Panc1 (cell line): ENCODE measurements around the gene AMOTL1.

Experiments
- SIN3A ChIP-seq: IDR thresholded peaks from 2 replicates; pipeline ENCODE4 v1.6.1; 2012; ENCODE audit warnings: low read depth, mild to moderate bottlenecking, low read length, moderate library complexity, borderline replicate concordance; ENCODE audit not compliant: insufficient read depth
- TF ChIP-seq, protein P1 (sequence below): fragments of 450-650 bp; IDR thresholded peaks from 2 replicates; pipeline ENCODE4 v1.5.1; 2017; ENCODE audit warnings: mild to moderate bottlenecking

- TF ChIP-seq SIN3A: no peak
- TF ChIP-seq, protein P1, sequence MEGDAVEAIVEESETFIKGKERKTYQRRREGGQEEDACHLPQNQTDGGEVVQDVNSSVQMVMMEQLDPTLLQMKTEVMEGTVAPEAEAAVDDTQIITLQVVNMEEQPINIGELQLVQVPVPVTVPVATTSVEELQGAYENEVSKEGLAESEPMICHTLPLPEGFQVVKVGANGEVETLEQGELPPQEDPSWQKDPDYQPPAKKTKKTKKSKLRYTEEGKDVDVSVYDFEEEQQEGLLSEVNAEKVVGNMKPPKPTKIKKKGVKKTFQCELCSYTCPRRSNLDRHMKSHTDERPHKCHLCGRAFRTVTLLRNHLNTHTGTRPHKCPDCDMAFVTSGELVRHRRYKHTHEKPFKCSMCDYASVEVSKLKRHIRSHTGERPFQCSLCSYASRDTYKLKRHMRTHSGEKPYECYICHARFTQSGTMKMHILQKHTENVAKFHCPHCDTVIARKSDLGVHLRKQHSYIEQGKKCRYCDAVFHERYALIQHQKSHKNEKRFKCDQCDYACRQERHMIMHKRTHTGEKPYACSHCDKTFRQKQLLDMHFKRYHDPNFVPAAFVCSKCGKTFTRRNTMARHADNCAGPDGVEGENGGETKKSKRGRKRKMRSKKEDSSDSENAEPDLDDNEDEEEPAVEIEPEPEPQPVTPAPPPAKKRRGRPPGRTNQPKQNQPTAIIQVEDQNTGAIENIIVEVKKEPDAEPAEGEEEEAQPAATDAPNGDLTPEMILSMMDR: no peak
These were observed 62.8 kb downstream of the AMOTL1 start for GRCh38 chr11:94830722-94831510.
